ENCODE data around the gene SPIRE1.
"Not testable (repeated sequence)": the region's sequence is repeated elsewhere in the genome, so short reads cannot be mapped to it uniquely, and the experiment has no call there.

The SPIRE1 gene

GRCh38 chr18:12441475-12442034 lies 216.4 kb downstream of the SPIRE1 start:
- DNase-seq: no peak

DNA sequence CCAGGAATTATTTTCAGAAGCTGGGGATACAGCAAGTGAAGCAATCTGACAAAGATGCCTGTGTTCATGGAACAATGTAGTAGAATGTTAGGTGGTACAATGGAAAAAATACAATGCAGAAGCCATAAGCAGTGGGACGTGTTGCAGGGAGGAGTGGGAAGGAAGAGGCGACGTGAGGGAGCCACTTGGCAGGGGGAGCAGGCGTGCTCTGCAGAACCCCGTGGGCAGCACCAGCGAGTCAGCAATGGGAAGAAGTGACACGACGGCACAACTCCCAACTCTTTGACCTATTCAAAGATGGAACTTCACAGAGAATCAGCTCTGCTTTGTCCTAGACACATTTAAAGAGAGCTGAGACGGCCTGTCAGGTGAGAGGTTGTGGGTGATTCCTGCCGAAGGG lies 219.7 kb downstream of the SPIRE1 start:
- DNase-seq: no peak

DNA sequence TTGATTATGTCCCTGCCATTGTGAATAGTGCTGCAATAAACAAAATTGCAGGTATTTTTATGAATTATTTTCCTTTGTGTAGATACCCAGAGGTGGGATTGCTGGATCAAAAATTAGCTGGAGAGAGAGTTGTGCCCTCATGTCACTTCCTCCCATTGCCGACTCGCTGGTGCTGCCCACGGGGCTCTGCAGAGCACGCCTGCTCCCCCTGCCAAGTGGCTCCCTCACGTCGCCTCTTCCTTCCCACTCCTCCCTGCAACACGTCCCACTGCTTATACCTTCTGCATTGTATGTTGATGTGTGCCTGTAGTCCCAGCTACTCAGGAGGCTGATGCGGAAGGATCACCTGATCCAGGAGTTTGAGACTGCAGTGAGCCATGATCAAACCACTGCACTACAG lies 222.0 kb downstream of the SPIRE1 start:
- no peak for DNase-seq

GRCh38 chr18:12434541-12434929 lies 223.4 kb downstream of the SPIRE1 start:
- DNase-seq: no peak

DNA sequence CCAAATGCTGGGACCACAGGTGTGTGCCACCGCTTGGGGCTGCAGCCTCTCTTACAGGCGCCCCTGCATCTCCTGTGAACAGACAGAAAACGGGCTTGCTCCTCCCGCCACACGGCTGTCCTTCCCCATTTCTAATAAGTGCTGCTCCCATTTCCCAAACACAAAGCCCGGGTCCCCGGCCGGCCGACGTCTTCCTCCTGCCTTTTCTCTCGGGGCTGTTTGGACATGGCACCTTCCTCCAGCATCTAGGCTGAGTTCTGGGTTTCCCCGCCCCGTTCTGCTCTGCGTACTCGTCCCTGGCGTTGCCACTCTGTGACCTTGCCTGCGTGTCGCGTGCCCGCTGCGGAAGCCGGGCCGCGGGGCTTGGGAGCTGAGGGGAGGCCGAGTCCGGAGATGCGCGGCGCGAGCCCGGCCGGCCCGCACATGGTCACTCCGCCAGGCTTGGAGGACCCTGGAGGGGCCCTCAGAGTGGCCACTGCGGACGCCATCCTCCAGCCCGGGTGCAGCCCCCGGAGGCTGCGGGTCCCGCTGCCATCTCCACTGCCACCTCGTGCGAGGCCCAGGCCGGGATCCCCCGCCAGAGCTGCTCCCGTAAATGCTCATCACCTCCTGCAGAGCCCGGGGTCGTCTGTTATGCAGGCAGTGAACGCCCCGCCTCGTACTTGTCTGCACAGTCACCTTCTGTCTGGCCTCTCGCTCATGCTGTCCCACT lies 223.9 kb downstream of the SPIRE1 start:
- DNase-seq: no peak

GRCh38 chr18:12432881-12433280 lies 225.0 kb downstream of the SPIRE1 start:
- DNase-seq: no peak

- DNase-seq: no peak
These were observed 225.7 kb downstream of the SPIRE1 start for GRCh38 chr18:12432196-12432595.

DNA sequence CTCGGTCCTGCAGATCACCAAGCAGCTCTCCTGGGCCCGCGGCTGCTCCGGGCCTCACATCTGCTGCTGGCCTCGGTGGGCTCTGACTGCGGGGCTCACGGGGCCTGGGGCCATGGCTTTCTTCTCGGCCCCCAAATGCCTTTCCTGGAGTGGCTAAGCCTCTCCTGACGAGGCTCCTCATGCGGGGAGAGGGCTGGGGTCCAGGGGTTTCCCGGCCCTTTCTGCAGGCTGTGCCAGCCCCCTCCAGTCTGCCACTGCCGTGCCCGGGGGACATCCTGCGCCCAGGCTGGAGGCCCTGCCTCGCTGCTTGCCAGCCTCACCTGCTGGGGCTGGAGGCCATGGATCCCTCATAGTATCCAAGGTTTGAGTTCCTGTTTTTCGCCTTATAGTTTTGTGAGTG lies 226.3 kb downstream of the SPIRE1 start:
- no peak for DNase-seq

DNA sequence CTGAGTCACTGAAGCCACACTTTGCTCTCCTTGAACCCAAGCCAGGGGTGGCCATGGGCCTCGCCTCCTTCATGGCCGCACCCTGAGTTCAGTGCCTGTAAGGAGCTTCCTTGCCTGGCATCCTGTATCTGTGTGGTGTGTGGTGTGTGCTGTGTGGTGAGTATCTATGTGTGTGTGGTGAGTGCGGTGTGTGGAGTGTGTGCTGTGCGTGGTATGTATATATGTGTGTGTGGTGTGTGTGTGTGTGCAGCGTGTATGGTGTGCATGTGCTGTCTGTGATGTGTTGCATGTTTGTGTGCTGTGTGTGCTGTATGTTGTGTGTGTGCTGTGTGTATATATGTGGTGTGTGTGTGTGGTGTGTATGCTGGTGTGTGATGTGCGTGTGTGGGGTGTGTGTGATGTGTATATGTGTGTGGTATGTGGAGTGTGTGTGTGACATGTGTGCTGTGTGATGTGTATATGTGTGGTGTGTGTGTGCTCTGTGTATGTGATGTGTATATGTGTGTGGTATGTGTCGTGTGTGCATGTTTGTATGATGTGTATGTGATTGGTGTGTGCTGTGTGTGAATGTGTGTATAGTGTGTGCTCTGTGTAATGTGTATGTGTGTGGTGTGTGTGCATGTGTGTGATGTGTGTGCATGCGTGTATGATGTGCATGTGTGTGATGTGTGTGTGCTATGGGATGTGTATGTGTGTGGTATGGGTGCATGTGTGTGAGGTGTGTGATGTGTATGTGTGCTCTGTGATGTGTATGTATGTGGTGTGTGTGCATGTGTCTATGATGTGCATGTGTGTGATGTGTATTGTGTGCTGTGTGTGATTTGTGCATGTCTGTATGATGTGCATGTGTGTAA lies 227.5 kb downstream of the SPIRE1 start:
- DNase-seq: no peak

GRCh38 chr18:12429556-12429955 lies 228.4 kb downstream of the SPIRE1 start:
- DNase-seq: no peak

- no peak for DNase-seq
These were observed 229.0 kb downstream of the SPIRE1 start for GRCh38 chr18:12428923-12429322.

DNA sequence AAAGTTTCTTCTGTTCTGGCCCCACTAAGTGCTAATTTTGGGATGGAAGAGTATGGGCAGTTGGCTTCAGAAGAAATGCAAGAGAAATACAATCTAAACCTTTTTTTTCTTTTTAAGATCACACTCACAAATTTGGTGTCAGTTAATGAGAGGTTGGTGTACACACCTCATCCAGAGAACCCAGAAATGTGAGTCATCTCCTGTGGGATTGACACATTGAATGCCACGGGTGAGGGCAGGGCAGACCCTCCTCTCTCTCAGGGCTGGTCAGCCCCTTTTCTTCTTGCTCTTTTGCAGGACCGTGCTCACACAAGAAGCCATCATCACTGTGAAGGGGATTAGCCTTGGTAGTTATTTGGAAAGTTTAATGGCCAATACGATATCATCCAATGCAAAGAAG lies 231.0 kb downstream of the SPIRE1 start:
- DNase-seq: no peak

GRCh38 chr18:12424252-12424651 lies 233.7 kb downstream of the SPIRE1 start:
- no peak for DNase-seq

DNA sequence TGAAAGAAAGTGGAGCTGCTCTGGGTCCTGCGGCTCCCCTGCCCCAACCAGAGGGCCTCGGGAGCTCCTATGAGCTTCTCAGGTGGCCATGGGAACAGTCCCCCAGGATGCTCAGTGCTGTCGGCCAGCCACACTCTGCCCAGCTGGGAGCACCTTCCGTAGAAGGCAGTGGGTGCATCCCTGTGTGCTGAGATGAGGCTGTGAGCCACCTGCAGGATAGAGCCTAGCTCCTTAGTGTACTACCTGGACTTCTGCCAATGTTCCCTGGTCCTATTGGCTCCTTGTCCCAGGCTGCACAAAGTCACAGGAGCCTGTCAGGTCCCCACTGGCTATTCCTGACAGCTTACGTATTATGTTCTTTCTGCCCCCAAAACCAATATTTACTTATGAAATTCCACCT lies 234.1 kb downstream of the SPIRE1 start:
- DNase-seq: no peak

DNA sequence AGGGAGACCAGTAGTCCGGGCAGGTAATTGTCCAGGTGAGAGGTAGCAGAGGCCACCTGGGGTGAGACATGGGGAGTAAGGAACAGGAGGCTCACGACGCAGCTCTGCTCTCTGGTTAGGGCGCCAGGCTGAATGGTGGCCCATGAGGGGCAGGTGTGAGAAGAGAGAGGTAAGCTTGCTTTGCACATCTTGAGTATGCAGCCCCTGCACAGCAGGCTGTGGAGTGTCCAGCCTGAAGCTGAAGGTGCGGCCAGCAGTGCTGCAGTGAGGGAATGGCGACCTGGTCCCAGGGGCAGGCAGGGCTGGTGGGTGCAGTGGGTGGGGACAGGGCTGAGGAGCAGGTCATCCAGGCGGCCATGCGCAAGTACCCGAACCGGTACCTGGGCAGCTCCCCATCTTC lies 234.5 kb downstream of the SPIRE1 start:
- no peak for DNase-seq

DNA sequence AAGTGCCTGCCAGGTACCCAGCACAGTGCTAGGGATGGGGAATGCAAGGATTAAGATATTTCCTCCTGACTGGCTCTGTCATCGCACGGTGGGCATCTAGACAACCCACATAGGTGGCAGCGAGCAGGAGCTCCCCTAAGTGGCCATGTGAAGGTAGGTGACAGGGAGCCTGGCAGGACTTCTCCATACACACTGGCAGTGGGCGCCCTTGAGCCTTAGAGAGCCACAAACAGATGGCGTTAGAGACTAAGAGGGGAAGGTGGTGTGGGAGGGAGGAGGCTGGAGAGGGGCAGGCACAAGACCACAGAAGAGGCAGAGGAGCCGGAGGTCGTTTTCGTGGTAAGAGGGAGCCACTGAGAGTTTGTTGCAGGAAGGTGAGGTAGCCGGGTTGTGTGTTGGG lies 235.0 kb downstream of the SPIRE1 start:
- DNase-seq: peak in 1 of 2 donors; percentile 13

DNA sequence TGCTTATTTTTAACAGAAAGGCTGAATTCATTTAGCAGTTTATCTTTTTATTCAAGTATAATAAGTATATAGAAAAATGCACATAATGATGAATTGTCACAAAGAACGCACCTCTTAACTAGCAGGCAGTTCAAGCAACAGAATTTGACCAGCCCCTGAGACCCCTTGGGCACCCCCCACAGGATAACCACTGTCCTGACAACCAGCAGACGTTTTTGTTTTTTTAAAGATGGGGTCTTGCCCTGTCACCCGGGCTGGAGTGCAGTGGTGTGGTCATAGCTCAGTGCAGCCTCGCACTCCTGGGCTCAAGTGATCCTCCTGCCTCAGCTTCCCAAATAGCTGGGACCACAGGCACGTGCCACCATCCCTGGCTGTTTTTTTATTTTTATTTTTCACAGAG lies 236.2 kb downstream of the SPIRE1 start:
- no peak for DNase-seq

DNA sequence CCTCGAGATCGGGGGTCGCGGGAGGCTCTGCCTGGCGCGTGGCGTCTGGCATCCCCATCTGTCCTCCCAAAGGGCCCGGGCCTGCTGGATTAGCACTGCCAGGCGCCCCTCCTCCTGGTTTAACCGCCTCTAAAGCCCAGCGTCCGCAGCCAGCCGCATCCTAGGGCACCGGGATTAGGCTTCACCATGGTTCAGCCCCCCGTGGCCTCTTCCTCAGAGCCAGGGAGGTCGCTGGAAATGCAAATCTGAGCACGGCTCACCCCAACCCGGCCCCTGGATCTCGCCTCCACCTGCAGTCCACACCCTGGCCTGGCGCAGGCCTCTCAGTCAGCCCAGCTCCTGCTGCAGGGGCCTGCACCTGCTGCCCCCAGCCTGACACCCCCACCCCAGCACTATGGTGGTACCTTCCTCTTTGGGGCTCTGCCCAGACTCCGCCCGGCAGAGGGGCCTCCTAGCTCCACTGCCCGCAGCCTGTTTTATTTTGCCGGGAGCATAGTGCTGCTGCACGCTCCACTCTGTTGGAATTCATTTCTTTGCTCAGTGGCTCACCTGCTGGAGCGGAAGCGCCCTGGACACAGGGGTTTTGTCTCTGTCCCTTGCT lies 237.0 kb downstream of the SPIRE1 start:
- no peak for DNase-seq

DNA sequence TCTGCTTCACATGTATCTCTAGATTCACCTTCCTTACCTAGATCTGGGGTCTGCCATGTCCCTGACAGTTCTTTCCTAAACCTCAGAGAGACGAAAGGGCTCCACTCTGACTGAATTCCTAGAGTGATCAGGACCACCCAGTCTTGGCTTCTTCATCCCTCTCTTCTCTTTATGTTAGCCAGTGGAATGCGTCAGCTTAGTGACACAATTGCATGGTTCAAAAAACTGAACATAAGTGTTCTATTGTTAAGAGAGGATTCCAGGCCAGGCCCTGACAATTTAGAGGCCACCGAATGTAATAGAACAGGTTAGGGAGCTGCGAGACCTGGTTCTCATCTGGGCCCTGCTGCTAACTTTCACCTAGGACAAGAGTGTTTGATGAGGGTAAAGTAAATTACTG lies 240.2 kb downstream of the SPIRE1 start:
- DNase-seq: no peak

- DNase-seq: no peak
These were observed 241.7 kb downstream of the SPIRE1 start for GRCh38 chr18:12416098-12416729.

- DNase-seq: no peak
These were observed 246.5 kb downstream of the SPIRE1 start for GRCh38 chr18:12411456-12411855.

DNA sequence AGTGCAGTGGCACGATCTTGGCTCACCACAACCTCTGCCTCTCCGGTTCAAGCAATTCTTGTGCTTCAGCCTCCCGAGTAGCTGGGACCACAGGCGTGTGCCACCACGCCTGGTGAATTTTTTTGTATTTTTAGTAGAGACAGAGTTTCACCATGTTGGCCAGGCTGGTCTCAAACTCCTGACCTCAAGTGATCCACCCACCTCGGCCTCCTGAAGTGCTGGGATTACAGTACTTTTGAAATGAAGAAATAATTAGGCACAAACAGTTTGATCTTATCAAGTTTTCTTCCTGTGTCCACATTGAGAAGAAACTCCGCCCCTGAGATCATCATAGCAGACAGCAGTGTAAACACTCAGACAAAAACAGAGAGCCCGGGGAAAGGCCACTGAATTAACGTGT lies 247.2 kb downstream of the SPIRE1 start:
- not testable (repeated sequence) for DNase-seq

GRCh38 chr18:12410081-12410481 lies 247.8 kb downstream of the SPIRE1 start:
- no peak for DNase-seq
